SU-DHL-6 (cell line): ENCODE data around the gene RAPGEF4.

Source experiments
- H2AFZ ChIP-seq: fragments of 200-600 bp; sonication (generic); 2 replicates; pipeline ENCODE4 v1.6.1; 2014; ENCODE audit warnings: low read depth, mild to moderate bottlenecking, moderate library complexity, mixed read lengths, antibody characterized with exemption, low read length; ENCODE audit not compliant: severe bottlenecking
- H3F3A ChIP-seq: fragments of 200-600 bp; shearing (Covaris generic); 2 replicates; pipeline ENCODE4 v1.6.0; 2016; ENCODE audit warnings: antibody characterized with exemption, mild to moderate bottlenecking; ENCODE audit not compliant: insufficient read depth
- H3K27ac ChIP-seq: fragments of 200-600 bp; sonication (generic); 2 replicates; pipeline ENCODE4 v1.5.1; 2016; ENCODE audit warnings: low read depth, mild to moderate bottlenecking, low read length, moderate library complexity, mixed read lengths
- H3K27me3 ChIP-seq: fragments of 200-600 bp; sonication (generic), shearing (Covaris generic); 2 replicates; pipeline ENCODE4 v1.6.0; 2014; ENCODE audit warnings: mild to moderate bottlenecking, low read length
- H3K36me3 ChIP-seq: fragments of 200-600 bp; sonication (generic); 2 replicates; pipeline ENCODE4 v1.6.1; 2014; ENCODE audit warnings: mild to moderate bottlenecking, low read length, mixed read lengths
- H3K4me2 ChIP-seq: fragments of 300-600, 200-600 bp; shearing (Covaris generic), sonication (generic); 2 replicates; pipeline ENCODE4 v1.6.0; 2014; ENCODE audit warnings: low read length, low read depth, mild to moderate bottlenecking; ENCODE audit not compliant: poor library complexity, severe bottlenecking
- H3K4me3 ChIP-seq: fragments of 200-600 bp; sonication (generic); 2 replicates; pipeline ENCODE4 v1.5.1; 2014; ENCODE audit warnings: antibody characterized with exemption, low read length, mild to moderate bottlenecking, mixed read lengths; ENCODE audit not compliant: insufficient read depth, poor library complexity, severe bottlenecking
- H3K79me2 ChIP-seq: fragments of 200-600 bp; sonication (generic); 2 replicates; pipeline ENCODE4 v1.6.1; 2014; ENCODE audit warnings: mild to moderate bottlenecking, low read length, moderate library complexity; ENCODE audit not compliant: insufficient read depth
- H3K9ac ChIP-seq: fragments of 200-600 bp; sonication (generic); 2 replicates; pipeline ENCODE4 v1.7.0; 2014; ENCODE audit warnings: mild to moderate bottlenecking, low read length
- H3K9me2 ChIP-seq: fragments of 200-600 bp; sonication (generic); replicated peaks from 2 replicates; pipeline ENCODE4 v1.6.1; 2014; ENCODE audit warnings: low read length; ENCODE audit not compliant: insufficient read depth
- H3K9me3 ChIP-seq: fragments of 200-600 bp; sonication (generic); 2 replicates; pipeline ENCODE4 v1.6.1; 2014; ENCODE audit warnings: low read length, mixed read lengths; ENCODE audit not compliant: insufficient read depth
- H4K20me1 ChIP-seq: fragments of 200-600 bp; sonication (generic); 2 replicates; pipeline ENCODE4 v1.6.1; 2014; ENCODE audit warnings: low read depth, mild to moderate bottlenecking, antibody characterized with exemption, low read length, moderate library complexity, mixed read lengths
- EZH2phosphoT487 ChIP-seq: fragments of 200-600 bp; sonication (generic), shearing (Covaris generic); conservative IDR thresholded peaks from 2 replicates; pipeline ENCODE4 v1.6.1; 2018; ENCODE audit warnings: mild to moderate bottlenecking, antibody characterized with exemption, low read length, moderate library complexity, mixed read lengths
- TF ChIP-seq, protein P1 (sequence below): fragments of 200-600 bp; sonication (generic); IDR thresholded peaks from one replicate; pipeline ENCODE4 v1.5.1; 2017; ENCODE audit warnings: antibody characterized with exemption, mild to moderate bottlenecking, low read length, moderate library complexity; ENCODE audit not compliant: insufficient read depth, poor library complexity, severe bottlenecking

The RAPGEF4 gene

DNA sequence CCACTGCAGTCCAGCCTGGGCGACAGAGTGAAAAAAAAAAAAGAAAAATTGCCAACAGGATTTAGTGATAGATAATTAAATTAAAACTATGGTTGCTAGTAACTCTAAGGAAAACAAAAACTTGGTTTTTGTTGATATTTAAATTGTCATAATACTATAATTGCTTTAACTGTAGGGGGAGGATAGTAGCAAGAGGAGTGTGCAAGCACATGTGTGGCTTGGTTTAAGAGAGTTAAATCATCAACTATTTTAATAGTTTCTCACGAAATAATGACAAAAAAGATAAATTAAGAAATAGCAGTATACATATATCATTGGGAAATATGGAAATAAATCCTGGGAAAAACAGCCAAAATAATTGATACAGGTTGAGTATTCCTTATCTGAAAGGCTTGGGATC, 27.4 kb upstream of the RAPGEF4 start:
- Histone ChIP-seq H3K27ac (no peak overlapping the region), H3K36me3 (no peaks in the 10 kb centered on the region), H3F3A (no peaks in the 10 kb centered on the region), H3K4me2 (no peak overlapping the region), H3K9me3 (no peaks in the 10 kb centered on the region), H4K20me1 (no peaks in the 10 kb centered on the region), H3K9me2 (no peaks in the 10 kb centered on the region), H3K79me2 (no peaks in the 10 kb centered on the region), H2AFZ (no peak overlapping the region), H3K9ac (no peak overlapping the region), H3K27me3 (no peaks in the 10 kb centered on the region), H3K4me3 (no peak overlapping the region)
- TF ChIP-seq, protein P1, sequence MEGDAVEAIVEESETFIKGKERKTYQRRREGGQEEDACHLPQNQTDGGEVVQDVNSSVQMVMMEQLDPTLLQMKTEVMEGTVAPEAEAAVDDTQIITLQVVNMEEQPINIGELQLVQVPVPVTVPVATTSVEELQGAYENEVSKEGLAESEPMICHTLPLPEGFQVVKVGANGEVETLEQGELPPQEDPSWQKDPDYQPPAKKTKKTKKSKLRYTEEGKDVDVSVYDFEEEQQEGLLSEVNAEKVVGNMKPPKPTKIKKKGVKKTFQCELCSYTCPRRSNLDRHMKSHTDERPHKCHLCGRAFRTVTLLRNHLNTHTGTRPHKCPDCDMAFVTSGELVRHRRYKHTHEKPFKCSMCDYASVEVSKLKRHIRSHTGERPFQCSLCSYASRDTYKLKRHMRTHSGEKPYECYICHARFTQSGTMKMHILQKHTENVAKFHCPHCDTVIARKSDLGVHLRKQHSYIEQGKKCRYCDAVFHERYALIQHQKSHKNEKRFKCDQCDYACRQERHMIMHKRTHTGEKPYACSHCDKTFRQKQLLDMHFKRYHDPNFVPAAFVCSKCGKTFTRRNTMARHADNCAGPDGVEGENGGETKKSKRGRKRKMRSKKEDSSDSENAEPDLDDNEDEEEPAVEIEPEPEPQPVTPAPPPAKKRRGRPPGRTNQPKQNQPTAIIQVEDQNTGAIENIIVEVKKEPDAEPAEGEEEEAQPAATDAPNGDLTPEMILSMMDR = no peak
- TF ChIP-seq EZH2phosphoT487 = no peak

DNA sequence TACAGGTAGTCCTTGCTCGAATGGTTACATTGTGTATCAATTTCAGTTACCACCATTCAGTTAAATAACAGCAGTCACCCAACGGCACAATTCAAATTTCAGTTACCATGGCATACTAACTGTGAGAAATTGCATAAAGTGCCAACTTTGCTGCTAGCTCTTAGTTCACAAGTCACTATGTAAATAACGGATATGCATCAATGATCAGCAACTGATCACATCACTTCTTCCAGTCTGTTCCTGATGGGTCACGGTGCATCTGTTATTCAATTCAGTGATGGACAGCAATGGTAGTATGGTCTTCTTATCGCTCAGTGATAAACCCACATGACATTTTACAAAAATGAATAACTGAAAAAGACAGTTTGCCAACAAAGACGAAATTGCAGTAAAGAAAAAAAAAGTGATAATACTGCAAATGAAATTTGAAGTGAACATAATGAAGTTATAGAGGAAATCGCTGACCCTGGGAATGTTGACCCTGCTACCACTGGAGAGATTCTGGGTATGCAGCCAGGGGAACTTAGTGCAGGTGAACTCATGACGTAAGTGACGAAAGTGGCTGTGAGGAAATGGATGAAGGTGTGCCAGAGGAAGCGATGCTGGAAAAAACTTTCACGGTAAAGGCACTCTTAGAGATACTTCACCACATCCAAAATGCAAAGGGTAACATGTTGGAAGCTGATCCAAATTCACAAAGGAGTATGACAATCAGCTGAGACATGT, 25.9 kb upstream of the RAPGEF4 start:
- no peak overlapping the region for H2AFZ ChIP-seq
- no peaks in the 10 kb centered on the region for H3K36me3 ChIP-seq
- no peaks in the 10 kb centered on the region for H3F3A ChIP-seq
- H3K27ac ChIP-seq = no peak overlapping the region
- H3K79me2 ChIP-seq = no peaks in the 10 kb centered on the region
- H3K27me3 ChIP-seq = no peaks in the 10 kb centered on the region
- no peaks in the 10 kb centered on the region for H3K9me3 ChIP-seq
- H3K9ac ChIP-seq = no peak overlapping the region
- no peaks in the 10 kb centered on the region for H3K9me2 ChIP-seq
- H3K4me3 ChIP-seq = no peak overlapping the region
- H4K20me1 ChIP-seq = no peaks in the 10 kb centered on the region
- H3K4me2 ChIP-seq = no peak overlapping the region
- TF ChIP-seq, protein P1 = no peak
- no peak for TF ChIP-seq EZH2phosphoT487

DNA sequence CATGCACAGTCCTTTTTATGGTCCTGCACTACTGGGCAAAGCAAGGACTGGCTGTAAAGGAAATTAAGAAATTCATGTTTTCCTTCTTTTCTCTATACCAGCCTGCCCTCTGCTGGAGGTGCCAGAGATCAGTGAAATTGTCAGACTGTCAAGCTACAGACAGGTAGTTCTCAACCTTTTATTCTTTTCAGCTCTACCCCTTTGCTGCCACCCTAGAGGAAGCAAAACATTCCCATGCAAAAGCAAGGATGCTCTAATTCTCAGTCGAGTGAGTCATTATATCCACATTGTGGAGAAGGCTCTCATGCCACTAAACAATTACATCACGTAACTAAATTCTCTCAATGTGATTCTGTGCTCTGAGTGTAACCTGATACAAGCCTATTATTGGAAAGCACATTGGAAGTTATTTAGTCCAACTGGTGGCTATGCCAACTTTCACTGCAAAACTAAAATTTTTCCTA, 25.0 kb upstream of the RAPGEF4 start:
- Histone ChIP-seq H3K4me3 (no peak overlapping the region), H3F3A (no peaks in the 10 kb centered on the region), H2AFZ (no peak overlapping the region), H3K27ac (no peak overlapping the region), H3K79me2 (no peaks in the 10 kb centered on the region), H3K4me2 (no peak overlapping the region), H3K36me3 (no peaks in the 10 kb centered on the region), H4K20me1 (no peaks in the 10 kb centered on the region), H3K9me3 (no peaks in the 10 kb centered on the region), H3K9me2 (no peaks in the 10 kb centered on the region), H3K9ac (no peak overlapping the region), H3K27me3 (no peaks in the 10 kb centered on the region)
- no peak for TF ChIP-seq EZH2phosphoT487
- TF ChIP-seq, protein P1 = peak; percentile 53
